Measurements from ENCODE around the gene CD200R1.
A peak's percentile ranks its signal among the peaks of the same experiment; 100 is the strongest.
"Not testable (repeated sequence)": the region's sequence is repeated elsewhere in the genome, so short reads cannot be mapped to it uniquely, and the experiment has no call there.

The CD200R1 gene

GRCh38 chr3:112974178-112974517 lies 755 bp downstream of the CD200R1 start:
- no peak for DNase-seq (ENCODE audit: low read depth in 1 of 2, low spot score in 1 of 2)

GRCh38 chr3:112973325-112974177 lies 1.4 kb downstream of the CD200R1 start:
- peak in 1 of 2 donors; percentile 14 for DNase-seq (ENCODE audit: low read depth in 1 of 2, low spot score in 1 of 2)

GRCh38 chr3:112972158-112972557 lies 2.7 kb downstream of the CD200R1 start:
- no peak for DNase-seq (ENCODE audit: low read depth in 1 of 2, low spot score in 1 of 2)

- DNase-seq (ENCODE audit: low read depth in 1 of 2, low spot score in 1 of 2), result no peak
These were observed 7.1 kb downstream of the CD200R1 start for GRCh38 chr3:112967828-112968227.

- DNase-seq (ENCODE audit: low read depth in 1 of 2, low spot score in 1 of 2), result no peak
These were observed 7.5 kb downstream of the CD200R1 start for GRCh38 chr3:112967425-112967824.

GRCh38 chr3:112966633-112967032 lies 8.3 kb downstream of the CD200R1 start:
- DNase-seq (ENCODE audit: low read depth in 1 of 2, low spot score in 1 of 2), result no peak

- no peak for DNase-seq (ENCODE audit: low read depth in 1 of 2, low spot score in 1 of 2)
These were observed 9.2 kb downstream of the CD200R1 start for GRCh38 chr3:112965656-112966055.

GRCh38 chr3:112963683-112964082 lies 11.2 kb downstream of the CD200R1 start:
- no peak for DNase-seq (ENCODE audit: low read depth in 1 of 2, low spot score in 1 of 2)

GRCh38 chr3:112958811-112959560 lies 15.9 kb downstream of the CD200R1 start:
- no peak for DNase-seq (ENCODE audit: low read depth in 1 of 2, low spot score in 1 of 2)

GRCh38 chr3:112956351-112956750 lies 18.6 kb downstream of the CD200R1 start:
- no peak for DNase-seq (ENCODE audit: low read depth in 1 of 2, low spot score in 1 of 2)

- DNase-seq (ENCODE audit: low read depth in 1 of 2, low spot score in 1 of 2), result no peak
These were observed 26.5 kb downstream of the CD200R1 start for GRCh38 chr3:112948346-112948838.

- DNase-seq (ENCODE audit: low read depth in 1 of 2, low spot score in 1 of 2), result no peak
These were observed 43.0 kb downstream of the CD200R1 start for GRCh38 chr3:112931736-112932521.

GRCh38 chr3:112930771-112931170 lies 44.1 kb downstream of the CD200R1 start:
- no peak for DNase-seq (ENCODE audit: low read depth in 1 of 2, low spot score in 1 of 2)

GRCh38 chr3:112925969-112926368 lies 48.9 kb downstream of the CD200R1 start:
- DNase-seq (ENCODE audit: low read depth in 1 of 2, low spot score in 1 of 2), result no peak

GRCh38 chr3:112925560-112925959 lies 49.3 kb downstream of the CD200R1 start:
- no peak for DNase-seq (ENCODE audit: low read depth in 1 of 2, low spot score in 1 of 2)

- not testable (repeated sequence) for DNase-seq (ENCODE audit: low read depth in 1 of 2, low spot score in 1 of 2)
These were observed 55.4 kb downstream of the CD200R1 start for GRCh38 chr3:112919541-112919940.

- DNase-seq (ENCODE audit: low read depth in 1 of 2, low spot score in 1 of 2), result no peak
These were observed 66.7 kb downstream of the CD200R1 start for GRCh38 chr3:112908252-112908651.

GRCh38 chr3:112904786-112905185 lies 70.1 kb downstream of the CD200R1 start:
- DNase-seq (ENCODE audit: low read depth in 1 of 2, low spot score in 1 of 2), result no peak

GRCh38 chr3:112900113-112900512 lies 74.8 kb downstream of the CD200R1 start:
- no peak for DNase-seq (ENCODE audit: low read depth in 1 of 2, low spot score in 1 of 2)

GRCh38 chr3:112897791-112898190 lies 77.1 kb downstream of the CD200R1 start:
- DNase-seq (ENCODE audit: low read depth in 1 of 2, low spot score in 1 of 2), result no peak

- no peak for DNase-seq (ENCODE audit: low read depth in 1 of 2, low spot score in 1 of 2)
These were observed 80.6 kb downstream of the CD200R1 start for GRCh38 chr3:112894258-112894657.
